Amygdala (tissue), 56 donors: ENCODE measurements around the gene FBXL12.
"Not testable (repeated sequence)": the region's sequence is repeated elsewhere in the genome, so short reads cannot be mapped to it uniquely, and the experiment has no call there.

Experiments
- DNase-seq, 56 donors: peaks; one replicate each; lab custom pipeline; 2025; lab: John Stamatoyannopoulos, UW

The FBXL12 gene

DNA sequence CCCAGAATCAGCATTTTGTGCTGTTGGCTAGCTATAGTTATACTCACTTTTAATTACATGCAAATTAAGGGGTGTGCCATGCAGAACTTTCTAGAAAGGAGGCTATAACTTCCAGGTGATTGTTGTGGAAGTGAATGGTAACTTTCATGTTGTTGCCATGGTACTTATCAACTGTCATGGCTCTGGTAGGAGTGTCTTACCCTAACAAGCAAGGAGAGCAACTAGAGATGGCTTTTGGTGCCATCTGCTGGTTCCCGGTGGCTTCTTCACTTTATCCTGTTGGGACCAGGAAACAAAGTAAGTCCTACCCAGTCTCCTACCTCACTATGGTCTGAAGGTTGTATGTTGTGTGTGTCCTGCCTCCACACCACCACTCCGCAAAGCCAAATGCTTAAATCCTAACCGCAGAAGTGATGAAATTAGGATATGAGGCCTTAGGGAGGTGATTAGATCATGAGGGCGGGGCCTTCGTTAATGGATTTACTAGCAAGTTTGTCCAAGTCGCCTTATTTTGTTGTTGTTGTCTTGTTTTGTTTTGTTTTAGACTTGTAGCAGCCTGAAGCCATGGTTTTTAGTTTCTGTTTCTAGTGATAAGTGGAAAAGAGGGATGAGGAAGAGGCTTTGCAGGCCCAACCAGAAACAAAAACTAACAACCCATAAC is 22.6 kb downstream of the FBXL12 start:
- peak in 54 of 56 donors; percentile 1 to 90 (median 54) for DNase-seq

- DNase-seq, result peak in 27 of 56 donors; percentile 15 to 64 (median 43)
Measured at GRCh38 chr19:9793071-9793591, 25.7 kb downstream of the FBXL12 start.

DNA sequence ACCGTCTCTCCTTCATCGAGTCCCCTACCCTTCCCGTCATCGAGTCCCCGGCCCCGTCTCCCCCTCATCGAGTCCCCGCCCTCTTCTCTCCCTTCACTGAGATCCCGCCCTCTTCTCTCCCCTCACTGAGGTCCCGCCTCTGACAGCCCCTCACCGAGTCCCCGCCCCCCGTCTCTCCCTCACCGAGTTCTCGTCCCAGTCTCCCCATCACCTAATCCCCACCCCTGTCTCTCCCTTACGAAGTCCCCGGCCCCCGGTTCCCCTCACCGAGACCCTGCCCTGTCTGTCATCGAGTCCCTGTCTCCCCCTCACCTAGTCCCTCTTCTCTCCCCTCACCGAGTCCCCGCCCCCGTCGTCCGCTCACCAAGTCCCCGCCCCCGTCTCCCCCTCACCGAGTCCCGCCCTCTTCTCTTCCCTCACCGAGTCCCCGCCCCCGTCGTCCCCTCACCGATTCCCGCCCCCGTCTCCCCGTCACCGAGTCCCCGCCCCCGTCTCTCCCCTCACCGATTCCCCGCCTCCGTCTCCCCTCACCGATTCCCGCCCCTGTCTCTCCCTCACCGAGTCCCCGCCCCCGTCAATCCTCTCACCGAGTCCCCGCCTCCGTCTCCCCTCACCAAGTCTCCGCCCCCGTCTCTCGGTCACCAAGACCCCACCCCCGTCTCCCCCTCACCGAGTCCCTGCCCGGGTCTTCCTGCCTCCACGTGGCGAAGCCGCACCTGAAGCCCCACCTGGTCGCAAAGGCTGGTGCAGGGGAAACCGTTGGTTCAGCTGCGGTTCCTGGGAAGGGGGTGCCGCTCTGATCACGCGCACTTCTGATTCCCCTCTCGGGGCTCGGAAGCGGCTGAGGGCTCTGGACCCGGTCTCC is 26.4 kb downstream of the FBXL12 start:
- DNase-seq, result peak; percentile 24 to 99 (median 95)

DNA sequence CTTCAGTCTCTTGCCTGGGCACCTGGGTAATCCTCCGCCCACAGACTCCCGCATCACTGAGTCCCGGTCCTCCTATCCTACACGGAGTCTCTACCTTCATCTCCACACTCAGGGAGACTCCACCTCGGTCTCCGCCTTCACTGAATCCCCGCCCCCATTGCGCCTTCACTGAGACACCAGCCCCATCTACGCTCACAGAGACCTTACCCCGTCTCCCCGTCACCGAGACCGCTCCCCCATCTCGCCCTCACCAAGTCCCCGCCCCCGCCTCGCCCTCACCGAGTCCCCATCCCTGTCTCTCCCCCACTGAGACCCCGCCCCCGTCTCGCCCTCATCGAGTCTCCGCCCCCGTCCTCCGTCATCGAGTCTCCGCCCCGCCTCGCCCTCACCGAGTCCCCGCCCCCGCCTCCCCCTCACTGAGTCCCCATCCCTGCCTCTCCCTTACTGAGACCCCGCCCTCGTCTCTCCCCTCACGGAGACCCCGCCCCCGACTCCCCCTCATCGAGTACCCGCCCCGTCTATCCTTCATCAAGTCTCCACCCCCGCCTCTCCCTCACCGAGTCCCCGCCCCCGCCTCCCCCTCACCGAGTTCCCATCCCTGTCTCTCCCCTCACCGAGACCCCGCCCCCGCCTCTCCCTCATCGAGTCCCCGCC is 27.2 kb downstream of the FBXL12 start:
- peak in 55 of 56 donors; percentile 80 to 99 (median 95) for DNase-seq

- DNase-seq, result not testable (repeated sequence)
Measured at GRCh38 chr19:9791073-9791367, 27.9 kb downstream of the FBXL12 start.

DNA sequence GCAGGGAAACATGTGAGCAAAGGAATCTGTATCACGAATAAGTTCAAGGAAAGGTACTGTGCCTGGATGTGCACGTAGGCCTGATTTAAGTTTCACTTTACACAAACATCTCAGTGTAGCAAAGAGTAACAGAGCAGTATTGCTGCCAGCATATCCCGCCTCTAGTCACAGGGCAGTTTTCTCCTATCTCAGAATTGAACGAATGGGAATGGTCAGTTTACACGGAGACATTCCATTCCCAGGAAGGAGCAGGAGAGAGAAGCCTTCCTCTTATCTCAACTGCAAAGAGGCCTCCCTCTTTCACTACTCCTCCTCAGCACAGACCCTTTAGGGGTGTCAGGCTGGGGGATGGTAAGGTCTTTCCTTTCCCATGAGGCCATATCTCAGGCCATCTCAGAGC is 29.3 kb downstream of the FBXL12 start:
- not testable (repeated sequence) for DNase-seq

GRCh38 chr19:9789066-9789465 is 29.8 kb downstream of the FBXL12 start:
- no peak for DNase-seq

DNA sequence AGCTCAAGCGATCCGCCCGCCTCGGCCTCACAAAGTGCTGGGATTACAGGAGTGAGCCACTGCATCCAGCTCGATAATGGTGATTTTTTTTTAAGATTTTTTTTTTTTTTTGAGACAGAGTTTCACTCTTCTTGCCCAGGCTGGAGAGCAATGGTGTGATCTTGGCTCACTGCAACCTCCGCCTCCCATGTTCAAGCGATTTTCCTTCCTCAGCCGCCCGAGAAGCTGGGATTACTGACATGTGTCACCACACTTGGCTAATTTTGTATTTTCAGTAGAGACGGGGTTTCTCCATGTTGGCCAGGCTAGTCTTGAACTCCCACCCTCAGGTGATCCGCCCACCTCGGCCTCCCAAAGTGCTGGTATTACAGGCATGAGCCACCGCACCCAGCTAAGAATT is 30.3 kb downstream of the FBXL12 start:
- not testable (repeated sequence) for DNase-seq

GRCh38 chr19:9786819-9787218 is 32.1 kb downstream of the FBXL12 start:
- DNase-seq, result no peak

- DNase-seq, result no peak
Measured at GRCh38 chr19:9786342-9786741, 32.5 kb downstream of the FBXL12 start.

DNA sequence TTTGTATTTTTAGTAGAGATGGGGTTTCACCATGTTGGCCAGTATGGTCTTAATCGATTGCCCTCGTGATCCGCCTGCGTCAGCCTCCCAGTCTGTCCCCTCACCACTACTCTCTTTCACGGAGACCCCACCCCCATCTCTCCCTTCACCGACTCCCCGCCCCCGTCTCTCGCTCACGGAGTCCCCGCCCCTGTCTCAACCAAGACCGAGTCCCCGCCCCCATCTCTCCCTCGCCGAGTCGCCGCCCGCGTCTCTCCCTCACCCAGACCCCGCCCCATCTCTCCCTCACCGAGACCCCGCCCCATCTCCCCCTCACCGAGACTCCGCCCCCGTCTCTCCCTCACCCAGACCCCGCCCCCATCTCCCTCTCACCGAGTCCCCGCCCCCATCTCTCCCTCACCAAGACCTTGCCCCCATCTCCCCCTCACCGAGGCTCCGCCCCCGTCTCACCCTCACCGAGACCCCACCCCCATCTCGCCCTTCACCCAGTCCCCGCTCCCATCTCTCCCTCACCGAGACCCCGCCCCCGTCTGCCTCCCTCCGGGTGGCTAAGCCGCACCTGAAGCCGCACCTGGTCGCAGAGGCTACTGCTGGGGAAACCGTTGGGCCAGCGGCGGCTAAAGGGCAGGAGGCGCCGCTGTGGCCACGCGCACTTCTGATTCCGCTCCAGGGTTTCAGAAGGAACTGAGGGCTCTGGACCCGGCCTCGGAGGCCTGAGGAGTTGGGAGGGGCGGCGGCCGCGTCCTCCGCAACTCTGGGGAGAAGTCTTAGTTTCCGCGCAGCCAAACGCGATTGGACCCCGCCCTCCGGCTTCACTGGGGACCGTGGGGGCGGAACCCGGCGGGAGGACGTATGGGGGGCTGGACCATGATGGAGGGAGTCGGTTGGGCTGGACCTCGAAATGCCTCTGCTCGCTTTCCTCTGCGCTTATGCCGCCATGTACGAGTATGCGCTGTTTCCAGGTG is 33.2 kb downstream of the FBXL12 start:
- DNase-seq, result peak in 55 of 56 donors; percentile 42 to 98 (median 89)

- not testable (repeated sequence) for DNase-seq
Measured at GRCh38 chr19:9784163-9784496, 34.7 kb downstream of the FBXL12 start.

GRCh38 chr19:9782338-9782737 is 36.5 kb downstream of the FBXL12 start:
- DNase-seq, result no peak

DNA sequence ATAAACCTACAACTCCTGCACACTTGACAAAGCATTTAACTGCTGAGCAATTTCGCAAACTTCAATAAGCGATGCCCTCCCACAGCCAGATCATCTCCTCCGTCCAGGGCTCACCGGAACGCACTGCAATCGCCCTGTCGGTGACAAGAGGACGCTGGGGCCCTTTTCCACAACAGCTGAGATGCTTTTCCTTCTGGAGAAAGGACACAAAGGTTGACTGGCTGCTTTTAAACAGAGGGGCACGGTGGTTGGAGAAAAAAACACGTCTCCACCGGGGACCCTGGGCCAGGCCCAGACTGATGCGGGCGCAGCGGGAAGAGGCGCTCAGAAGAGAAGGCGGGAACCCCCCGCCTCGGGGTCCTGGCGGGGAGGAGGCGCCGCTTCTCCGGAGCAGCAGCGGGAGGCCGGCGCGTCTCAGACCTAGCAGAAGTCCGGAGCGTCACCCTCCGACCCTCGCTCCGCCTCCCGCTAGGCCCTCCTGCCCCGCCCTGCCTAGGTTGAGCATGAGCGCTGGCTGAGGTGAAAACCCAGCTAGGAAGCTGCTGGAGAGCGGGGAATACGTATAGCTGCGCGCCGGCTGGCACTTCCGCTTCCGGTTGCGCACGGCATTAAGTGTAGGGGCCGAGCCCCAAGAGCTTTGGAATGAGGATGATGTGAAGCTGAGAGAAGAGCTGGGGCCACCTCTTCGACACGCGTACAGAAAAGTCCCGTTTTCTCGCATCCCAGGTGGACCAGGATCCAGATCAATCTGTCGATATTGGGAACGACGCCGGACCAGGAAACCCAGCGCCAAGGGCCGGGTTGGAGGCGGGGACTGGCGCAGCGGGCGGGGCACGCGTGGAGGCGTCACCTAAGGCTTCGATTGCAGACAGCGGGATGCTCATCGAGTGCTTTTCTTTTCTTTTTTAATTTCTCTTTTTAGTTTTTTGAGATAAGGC is 50.4 kb downstream of the FBXL12 start, which contains the start of gene ZNF846:
Gene ZNF846, minus strand, starts transcription at position 564 of the 938 bp plus-strand sequence. CDS start 3,788 bp downstream, outside the sequence.
- DNase-seq, result peak; percentile 45 to 93 (median 84)
